ENCODE data around the gene XRN2. TPM values are rescaled to one million over a fixed set of nuclear protein-coding genes. Genes with fewer than 3 reads are reported as not detected.

Gene XRN2
- polyA plus RNA-seq, 4 donors, result 21.9 to 51.2 (median 26.3) TPM

GRCh38 chr20:21280522-21281016 lies 22.6 kb upstream of the XRN2 start:
- no peaks in the 10 kb centered on the region for H3K36me3 ChIP-seq (ENCODE audit: control insufficient read depth in 3 of 3, insufficient read depth in 2 of 3, low read depth in 1 of 3, low read length in 3 of 3)
- H3K4me1 ChIP-seq (ENCODE audit: control insufficient read depth in 3 of 3, insufficient read depth in 2 of 3, low read depth in 1 of 3, low read length in 2 of 3), result peaks cover 0 to 3% (median 0%) of the 10 kb centered on the region in 3 donors
- no peaks in the 10 kb centered on the region for H3K27me3 ChIP-seq (ENCODE audit: control insufficient read depth in 3 of 3, insufficient read depth in 3 of 3, low read length in 3 of 3)
- no peak overlapping the region for H3K4me3 ChIP-seq (ENCODE audit: low read depth in 1 of 3, low read length in 3 of 3)
- peak in 1 of 2 donors; percentile 82 for DNase-seq
- WGBS, 3 donors, result 62 to 71% (median 67%) methylated on average over 3 of the region's 3 CpGs
- FAIRE-seq, result no peak
- no peak overlapping the region for H3K27ac ChIP-seq (ENCODE audit: low read depth in 1 of 3, low read length in 2 of 3)
- no peaks in the 10 kb centered on the region for H3K9me3 ChIP-seq (ENCODE audit: control insufficient read depth in 2 of 2, insufficient read depth in 1 of 2, low read depth in 1 of 2, low read length in 1 of 2)

- Histone ChIP-seq H3K4me3 (ENCODE audit: low read depth in 1 of 3, low read length in 3 of 3) (no peak overlapping the region), H3K9me3 (ENCODE audit: control insufficient read depth in 2 of 2, insufficient read depth in 1 of 2, low read depth in 1 of 2, low read length in 1 of 2) (peaks cover 0 to 6% of the 10 kb centered on the region in 2 donors), H3K27me3 (ENCODE audit: control insufficient read depth in 3 of 3, insufficient read depth in 3 of 3, low read length in 3 of 3) (peaks cover 0 to 5% (median 0%) of the 10 kb centered on the region in 3 donors), H3K36me3 (ENCODE audit: control insufficient read depth in 3 of 3, insufficient read depth in 2 of 3, low read depth in 1 of 3, low read length in 3 of 3) (no peaks in the 10 kb centered on the region), H3K27ac (ENCODE audit: low read depth in 1 of 3, low read length in 2 of 3) (no peak overlapping the region), H3K4me1 (ENCODE audit: control insufficient read depth in 3 of 3, insufficient read depth in 2 of 3, low read depth in 1 of 3, low read length in 2 of 3) (no peaks in the 10 kb centered on the region)
- peak; percentile 24 to 27 for DNase-seq
- FAIRE-seq, result no peak
- WGBS, 3 donors, result 36 to 52% (median 48%) methylated on average over 4 of the region's 4 CpGs
These were observed 16.4 kb upstream of the XRN2 start for GRCh38 chr20:21286775-21287174.

GRCh38 chr20:21288587-21289370 lies 14.4 kb upstream of the XRN2 start:
- WGBS, 3 donors, result 48 to 70% (median 62%) methylated on average over 14 of the region's 14 CpGs
- Histone ChIP-seq H3K27ac (ENCODE audit: low read depth in 1 of 3, low read length in 2 of 3) (no peak overlapping the region), H3K4me1 (ENCODE audit: control insufficient read depth in 3 of 3, insufficient read depth in 2 of 3, low read depth in 1 of 3, low read length in 2 of 3) (no peaks in the 10 kb centered on the region), H3K36me3 (ENCODE audit: control insufficient read depth in 3 of 3, insufficient read depth in 2 of 3, low read depth in 1 of 3, low read length in 3 of 3) (no peaks in the 10 kb centered on the region), H3K9me3 (ENCODE audit: control insufficient read depth in 2 of 2, insufficient read depth in 1 of 2, low read depth in 1 of 2, low read length in 1 of 2) (peaks cover 0 to 6% of the 10 kb centered on the region in 2 donors), H3K27me3 (ENCODE audit: control insufficient read depth in 3 of 3, insufficient read depth in 3 of 3, low read length in 3 of 3) (peaks cover 0 to 5% (median under 1%) of the 10 kb centered on the region in 3 donors), H3K4me3 (ENCODE audit: low read depth in 1 of 3, low read length in 3 of 3) (no peak overlapping the region)
- DNase-seq (peak; percentile 24 to 31), FAIRE-seq (no peak)

- no peaks in the 10 kb centered on the region for H3K36me3 ChIP-seq (ENCODE audit: control insufficient read depth in 3 of 3, insufficient read depth in 2 of 3, low read depth in 1 of 3, low read length in 3 of 3)
- H3K9me3 ChIP-seq (ENCODE audit: control insufficient read depth in 2 of 2, insufficient read depth in 1 of 2, low read depth in 1 of 2, low read length in 1 of 2), result peaks cover 0 to 6% of the 10 kb centered on the region in 2 donors
- no peak for DNase-seq
- WGBS, 3 donors, result 14 to 32% (median 29%) methylated on average over 2 of the region's 2 CpGs
- H3K4me1 ChIP-seq (ENCODE audit: control insufficient read depth in 3 of 3, insufficient read depth in 2 of 3, low read depth in 1 of 3, low read length in 2 of 3), result no peaks in the 10 kb centered on the region
- peaks cover 0 to 5% (median 3%) of the 10 kb centered on the region in 3 donors for H3K27me3 ChIP-seq (ENCODE audit: control insufficient read depth in 3 of 3, insufficient read depth in 3 of 3, low read length in 3 of 3)
- no peak overlapping the region for H3K27ac ChIP-seq (ENCODE audit: low read depth in 1 of 3, low read length in 2 of 3)
- no peak for FAIRE-seq
- no peak overlapping the region for H3K4me3 ChIP-seq (ENCODE audit: low read depth in 1 of 3, low read length in 3 of 3)
These were observed 13.5 kb upstream of the XRN2 start for GRCh38 chr20:21289651-21290050.

GRCh38 chr20:21291026-21291425 lies 12.1 kb upstream of the XRN2 start:
- no peaks in the 10 kb centered on the region for H3K4me1 ChIP-seq (ENCODE audit: control insufficient read depth in 3 of 3, insufficient read depth in 2 of 3, low read depth in 1 of 3, low read length in 2 of 3)
- WGBS, 3 donors, result 77 to 89% (median 82%) methylated on average over 2 of the region's 2 CpGs
- FAIRE-seq, result no peak
- no peaks in the 10 kb centered on the region for H3K36me3 ChIP-seq (ENCODE audit: control insufficient read depth in 3 of 3, insufficient read depth in 2 of 3, low read depth in 1 of 3, low read length in 3 of 3)
- H3K27me3 ChIP-seq (ENCODE audit: control insufficient read depth in 3 of 3, insufficient read depth in 3 of 3, low read length in 3 of 3), result peaks cover 0 to 3% (median 3%) of the 10 kb centered on the region in 3 donors
- no peak overlapping the region for H3K27ac ChIP-seq (ENCODE audit: low read depth in 1 of 3, low read length in 2 of 3)
- no peak overlapping the region for H3K4me3 ChIP-seq (ENCODE audit: low read depth in 1 of 3, low read length in 3 of 3)
- H3K9me3 ChIP-seq (ENCODE audit: control insufficient read depth in 2 of 2, insufficient read depth in 1 of 2, low read depth in 1 of 2, low read length in 1 of 2), result peaks cover 0 to 1% of the 10 kb centered on the region in 2 donors
- DNase-seq, result no peak

GRCh38 chr20:21294755-21295154 lies 8.4 kb upstream of the XRN2 start:
- H3K27me3 ChIP-seq (ENCODE audit: control insufficient read depth in 3 of 3, insufficient read depth in 3 of 3, low read length in 3 of 3), result peaks cover 0 to 3% (median 0%) of the 10 kb centered on the region in 3 donors
- DNase-seq, result no peak
- no peak overlapping the region for H3K27ac ChIP-seq (ENCODE audit: low read depth in 1 of 3, low read length in 2 of 3)
- H3K36me3 ChIP-seq (ENCODE audit: control insufficient read depth in 3 of 3, insufficient read depth in 2 of 3, low read depth in 1 of 3, low read length in 3 of 3), result no peaks in the 10 kb centered on the region
- no peaks in the 10 kb centered on the region for H3K4me1 ChIP-seq (ENCODE audit: control insufficient read depth in 3 of 3, insufficient read depth in 2 of 3, low read depth in 1 of 3, low read length in 2 of 3)
- FAIRE-seq, result no peak
- H3K4me3 ChIP-seq (ENCODE audit: low read depth in 1 of 3, low read length in 3 of 3), result no peak overlapping the region
- WGBS, 3 donors, result 68 to 75% (median 72%) methylated on average over 5 of the region's 5 CpGs
- H3K9me3 ChIP-seq (ENCODE audit: control insufficient read depth in 2 of 2, insufficient read depth in 1 of 2, low read depth in 1 of 2, low read length in 1 of 2), result no peaks in the 10 kb centered on the region

GRCh38 chr20:21301940-21302663 lies 1.0 kb upstream of the XRN2 start:
- H3K27ac ChIP-seq (ENCODE audit: low read depth in 1 of 3, low read length in 2 of 3), result peak overlapping the region in 1 of 3 donors; percentile 76
- H3K36me3 ChIP-seq (ENCODE audit: control insufficient read depth in 3 of 3, insufficient read depth in 2 of 3, low read depth in 1 of 3, low read length in 3 of 3), result no peaks in the 10 kb centered on the region
- peak in 1 of 2 donors; percentile 59 for DNase-seq
- no peak for FAIRE-seq
- no peaks in the 10 kb centered on the region for H3K9me3 ChIP-seq (ENCODE audit: control insufficient read depth in 2 of 2, insufficient read depth in 1 of 2, low read depth in 1 of 2, low read length in 1 of 2)
- H3K4me3 ChIP-seq (ENCODE audit: low read depth in 1 of 3, low read length in 3 of 3), result peak overlapping the region in 2 of 3 donors; percentile 72 to 100
- 55 to 58% (median 58%) methylated on average over 9 of the region's 9 CpGs for WGBS, 3 donors
- H3K4me1 ChIP-seq (ENCODE audit: control insufficient read depth in 3 of 3, insufficient read depth in 2 of 3, low read depth in 1 of 3, low read length in 2 of 3), result peaks cover 0 to 11% (median 2%) of the 10 kb centered on the region in 3 donors
- no peaks in the 10 kb centered on the region for H3K27me3 ChIP-seq (ENCODE audit: control insufficient read depth in 3 of 3, insufficient read depth in 3 of 3, low read length in 3 of 3)

- H3K36me3 ChIP-seq (ENCODE audit: control insufficient read depth in 3 of 3, insufficient read depth in 2 of 3, low read depth in 1 of 3, low read length in 3 of 3), result no peaks in the 10 kb centered on the region
- FAIRE-seq (no peak), DNase-seq (no peak)
- peaks cover 0 to 11% (median 2%) of the 10 kb centered on the region in 3 donors for H3K4me1 ChIP-seq (ENCODE audit: control insufficient read depth in 3 of 3, insufficient read depth in 2 of 3, low read depth in 1 of 3, low read length in 2 of 3)
- H3K27ac ChIP-seq (ENCODE audit: low read depth in 1 of 3, low read length in 2 of 3), result peak overlapping the region; percentile 68 to 98 (median 76)
- no peaks in the 10 kb centered on the region for H3K9me3 ChIP-seq (ENCODE audit: control insufficient read depth in 2 of 2, insufficient read depth in 1 of 2, low read depth in 1 of 2, low read length in 1 of 2)
- no peaks in the 10 kb centered on the region for H3K27me3 ChIP-seq (ENCODE audit: control insufficient read depth in 3 of 3, insufficient read depth in 3 of 3, low read length in 3 of 3)
- peak overlapping the region; percentile 72 to 100 (median 82) for H3K4me3 ChIP-seq (ENCODE audit: low read depth in 1 of 3, low read length in 3 of 3)
- WGBS, 3 donors, result 2 to 4% (median 4%) methylated on average over 12 of the region's 12 CpGs
These were observed 469 bp upstream of the XRN2 start for GRCh38 chr20:21302664-21303060.
